GM08714 (cell line): ENCODE data around the gene MKRN2.
"Not testable (repeated sequence)": the region's sequence is repeated elsewhere in the genome, so short reads cannot be mapped to it uniquely, and the experiment has no call there.

Experiments used
- H3K4me3 ChIP-seq: fragments of 200-500 bp; sonication (Bioruptor generic); 2 replicates; pipeline ENCODE4 v1.5.1; 2014; ENCODE audit warnings: mild to moderate bottlenecking, low read length, inconsistent platforms
- ZNF274 ChIP-seq: IDR thresholded peaks from 2 replicates; pipeline ENCODE4 v1.6.1; 2012; ENCODE audit warnings: mild to moderate bottlenecking, low read depth, low read length

The MKRN2 gene

GRCh38 chr3:12536423-12536822 lies 20.5 kb upstream of the MKRN2 start:
- no peak overlapping the region for H3K4me3 ChIP-seq
- no peak for TF ChIP-seq ZNF274

DNA sequence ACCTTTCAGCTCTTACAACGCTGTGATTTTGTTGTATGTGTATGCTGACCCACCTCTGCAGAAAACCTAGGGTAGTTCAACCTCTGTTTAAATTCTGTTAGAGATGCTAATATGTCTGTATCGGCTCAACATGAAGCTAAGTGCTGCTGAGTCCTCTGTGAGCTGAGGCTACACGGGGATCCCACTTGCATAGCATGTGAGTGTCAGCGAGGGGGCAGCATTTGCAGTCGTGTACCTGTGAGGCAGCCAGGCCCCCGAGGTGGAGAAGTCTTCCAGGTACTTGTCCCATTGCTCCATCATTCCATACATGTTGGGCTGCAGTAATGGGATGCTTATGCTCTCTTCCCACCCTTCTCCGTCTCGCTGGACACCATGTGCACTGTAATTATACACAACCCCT lies 15.3 kb upstream of the MKRN2 start:
- H3K4me3 ChIP-seq: no peak overlapping the region
- TF ChIP-seq ZNF274: no peak

DNA sequence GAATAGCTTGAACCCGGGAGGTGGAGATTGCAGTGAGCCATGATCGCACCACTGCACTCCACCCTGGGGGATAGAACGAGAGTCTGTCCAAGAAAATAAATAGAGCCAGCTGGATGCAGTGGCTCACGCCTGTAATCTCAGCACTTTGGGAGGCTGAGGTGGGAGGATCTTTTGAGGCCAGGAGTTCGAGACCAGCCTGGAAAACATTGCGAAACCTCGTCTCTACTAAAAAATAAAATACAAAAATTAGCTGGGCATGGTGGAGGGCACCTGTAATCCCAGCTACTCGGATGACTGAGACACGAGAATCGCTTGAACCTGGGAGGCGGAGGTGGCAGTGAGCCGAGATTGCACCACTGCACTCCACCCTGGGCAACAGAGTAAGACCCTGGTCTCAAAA lies 13.4 kb upstream of the MKRN2 start:
- H3K4me3 ChIP-seq: not testable (repeated sequence)

GRCh38 chr3:12544652-12545472 lies 12.0 kb upstream of the MKRN2 start:
- no peak for TF ChIP-seq ZNF274
- no peak overlapping the region for H3K4me3 ChIP-seq

DNA sequence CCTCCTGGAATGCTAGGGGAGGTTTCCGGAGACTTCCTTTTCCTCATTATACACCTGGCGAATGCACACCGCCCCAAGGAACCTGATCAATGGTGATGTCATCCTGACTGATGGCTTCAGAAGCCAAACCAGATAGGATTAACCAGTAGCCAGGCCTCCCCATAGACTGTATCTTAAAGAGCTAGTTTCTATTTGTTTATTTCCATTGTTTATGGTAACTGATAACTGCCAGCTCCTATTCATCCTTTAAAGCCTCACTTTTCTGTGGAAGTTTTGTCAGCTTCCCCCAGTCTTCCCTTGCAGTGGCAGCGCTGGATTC lies 11.5 kb upstream of the MKRN2 start, which contains the start of gene MKRN2OS:
TSS of gene MKRN2OS (minus strand) at position 27 of the 319 bp plus-strand sequence. CDS start 35 bp downstream, outside the sequence.
- TF ChIP-seq ZNF274: no peak
- H3K4me3 ChIP-seq: no peak within 1 kb of the TSS

DNA sequence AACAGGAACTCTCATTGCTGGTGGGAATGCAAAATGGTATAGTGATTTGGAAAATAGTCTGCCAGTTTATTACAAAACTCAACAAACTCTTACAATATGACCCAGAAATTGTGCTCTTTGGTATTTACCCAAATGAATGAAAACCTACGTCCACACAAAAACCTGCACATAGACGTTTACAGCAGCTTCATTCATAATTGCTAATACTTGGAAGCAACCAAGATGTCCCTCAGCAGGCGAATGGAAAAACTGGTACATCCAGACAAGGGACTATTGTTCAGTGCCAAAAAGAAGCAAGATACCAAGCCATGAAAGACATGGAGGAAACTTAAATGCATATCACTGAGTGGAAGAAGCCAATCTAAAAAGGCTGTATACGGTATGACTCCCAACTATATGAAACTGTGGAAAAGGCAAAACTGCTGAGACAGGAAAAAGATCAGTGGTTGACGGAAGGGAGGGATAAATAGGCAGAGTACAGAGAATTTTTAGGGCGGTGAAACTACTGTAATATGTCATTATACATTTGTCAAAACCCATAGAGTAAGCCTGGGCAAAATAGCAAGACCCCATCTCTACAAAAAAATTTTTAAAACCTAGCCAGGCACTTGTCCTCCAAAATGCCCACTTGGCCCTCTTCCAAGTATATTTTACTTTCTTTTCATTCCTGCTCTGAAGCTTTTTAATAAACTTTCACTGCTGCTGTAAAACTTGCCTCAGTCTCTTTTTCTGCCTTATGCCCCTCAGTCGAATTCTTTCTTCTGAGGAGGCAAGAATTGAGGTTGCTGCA lies 6.7 kb upstream of the MKRN2 start:
- no peak overlapping the region for H3K4me3 ChIP-seq
- no peak for TF ChIP-seq ZNF274

- peak overlapping the region; percentile 72 for H3K4me3 ChIP-seq
- no peak for TF ChIP-seq ZNF274
Measured at GRCh38 chr3:12553921-12554391, 2.9 kb upstream of the MKRN2 start.

- no peak for TF ChIP-seq ZNF274
- H3K4me3 ChIP-seq: peak overlapping the region; percentile 91
Measured at GRCh38 chr3:12556314-12556689, 585 bp upstream of the MKRN2 start.

GRCh38 chr3:12557473-12558100 lies 700 bp downstream of the MKRN2 start:
- no peak for TF ChIP-seq ZNF274
- H3K4me3 ChIP-seq: peak overlapping the region; percentile 91

DNA sequence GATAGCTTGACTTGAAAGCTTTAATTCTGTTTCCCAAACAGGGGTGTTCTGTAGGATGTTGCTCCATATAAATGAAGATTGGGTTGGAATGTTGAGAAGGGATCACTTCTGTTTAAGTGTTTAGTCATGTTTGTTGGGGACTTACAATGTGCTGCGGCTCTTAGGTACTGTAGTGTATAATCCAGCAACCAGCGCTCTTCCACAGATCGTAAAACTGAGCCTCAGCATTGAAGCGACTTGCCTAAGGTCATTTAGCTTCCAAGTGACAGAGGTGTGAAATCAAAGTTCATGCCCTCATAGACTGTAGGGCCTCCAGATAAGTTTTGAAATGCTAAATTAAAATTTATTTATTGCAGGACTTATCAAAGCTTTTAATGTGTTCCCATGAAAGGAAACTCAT lies 1.8 kb downstream of the MKRN2 start:
- no peak overlapping the region; the same call in 1 of the 2 replicates for H3K4me3 ChIP-seq
- TF ChIP-seq ZNF274: no peak

- no peak for TF ChIP-seq ZNF274
- H3K4me3 ChIP-seq: no peak overlapping the region; the same call in 1 of the 2 replicates
Measured at GRCh38 chr3:12559520-12559919, 2.6 kb downstream of the MKRN2 start.

DNA sequence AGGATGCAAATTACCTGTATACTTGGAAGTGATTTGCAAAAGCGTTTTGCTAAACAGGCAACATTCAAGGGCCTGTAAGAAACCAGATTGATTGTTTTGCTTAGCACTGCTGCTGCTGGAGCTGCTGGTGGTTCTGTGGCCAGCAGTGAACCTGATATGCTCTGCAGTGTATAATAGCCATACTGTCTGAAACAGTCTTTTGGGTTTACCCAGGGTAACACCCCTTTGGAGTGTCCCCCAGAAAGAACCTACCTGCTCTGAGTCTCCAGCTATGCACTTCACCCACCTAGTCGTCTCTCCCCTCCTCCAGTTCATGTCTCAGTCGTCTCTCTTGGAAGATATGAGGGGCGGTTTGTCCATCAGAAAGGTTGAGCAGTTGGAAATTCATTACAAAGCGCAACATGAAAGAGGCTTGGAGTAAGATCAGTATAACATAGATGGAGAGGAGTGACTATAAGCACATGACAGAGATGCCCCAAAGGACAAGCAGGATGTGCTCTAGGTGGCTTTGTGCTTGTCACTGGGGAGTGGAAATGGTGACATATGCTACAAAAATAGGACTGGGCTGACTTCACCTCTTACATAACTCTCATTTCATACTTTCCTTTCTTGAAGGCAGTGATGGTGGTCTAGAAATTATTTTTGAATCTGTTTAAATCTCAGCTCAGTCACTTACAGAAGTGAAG lies 3.8 kb downstream of the MKRN2 start:
- peak overlapping the region; percentile 5; the same call in 1 of the 2 replicates for H3K4me3 ChIP-seq
- TF ChIP-seq ZNF274: no peak

DNA sequence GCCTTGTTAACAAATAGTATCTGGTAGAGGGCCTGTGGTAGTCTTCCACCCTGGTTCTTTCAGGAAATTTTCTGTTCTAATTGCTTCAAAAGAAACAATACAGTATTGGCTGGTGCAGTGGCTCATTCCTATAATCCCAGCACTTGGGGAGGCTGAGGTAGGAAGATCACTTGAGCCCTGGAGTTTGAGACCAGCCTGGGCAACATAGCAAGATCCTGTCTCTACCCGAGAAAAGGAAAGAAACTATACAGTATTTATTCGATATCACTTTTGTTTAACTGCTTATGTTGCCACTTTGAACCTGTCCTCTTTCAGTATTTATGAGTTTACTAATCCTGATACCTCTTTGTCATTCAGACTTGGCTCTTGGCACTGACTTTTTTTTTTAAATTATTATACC lies 4.5 kb downstream of the MKRN2 start:
- no peak overlapping the region for H3K4me3 ChIP-seq
- TF ChIP-seq ZNF274: no peak

GRCh38 chr3:12562451-12562850 lies 5.6 kb downstream of the MKRN2 start:
- H3K4me3 ChIP-seq: no peak overlapping the region
- no peak for TF ChIP-seq ZNF274
